DND-41 (cell line): ENCODE results near the gene KIF2C.

Experiments used
- EZH2 ChIP-seq: IDR thresholded peaks from 3 replicates; pipeline ENCODE4 v1.6.1; 2012; ENCODE audit warnings: borderline replicate concordance, low read depth, mild to moderate bottlenecking, moderate library complexity, low read length, inconsistent platforms; ENCODE audit not compliant: severe bottlenecking
- TF ChIP-seq, protein P1 (sequence below): IDR thresholded peaks from 2 replicates; pipeline ENCODE4 v1.5.1; 2012; ENCODE audit warnings: borderline replicate concordance, low read length, moderate library complexity, mild to moderate bottlenecking; ENCODE audit not compliant: poor library complexity, severe bottlenecking; ENCODE audit errors: extremely low read depth

DNA sequence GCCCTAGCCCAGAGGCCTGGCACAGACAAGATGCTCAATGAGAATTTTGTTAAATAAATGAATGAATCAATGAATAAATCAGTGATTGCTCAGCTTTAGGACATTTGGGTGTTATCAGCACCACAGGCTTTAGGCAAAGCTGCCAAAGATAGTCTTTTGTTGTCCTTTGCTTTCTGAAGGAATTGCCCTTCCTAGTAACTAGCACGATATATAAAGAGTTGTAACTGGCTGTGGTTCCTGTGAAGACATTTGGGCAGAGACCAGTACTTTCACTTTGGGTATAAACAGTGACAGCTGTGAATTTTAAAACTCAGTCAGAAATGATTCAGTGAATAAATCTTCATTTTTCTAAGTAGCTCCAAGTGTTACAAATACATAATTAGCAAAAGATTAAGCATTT lies 22.0 kb upstream of the KIF2C start:
- TF ChIP-seq, protein P1, sequence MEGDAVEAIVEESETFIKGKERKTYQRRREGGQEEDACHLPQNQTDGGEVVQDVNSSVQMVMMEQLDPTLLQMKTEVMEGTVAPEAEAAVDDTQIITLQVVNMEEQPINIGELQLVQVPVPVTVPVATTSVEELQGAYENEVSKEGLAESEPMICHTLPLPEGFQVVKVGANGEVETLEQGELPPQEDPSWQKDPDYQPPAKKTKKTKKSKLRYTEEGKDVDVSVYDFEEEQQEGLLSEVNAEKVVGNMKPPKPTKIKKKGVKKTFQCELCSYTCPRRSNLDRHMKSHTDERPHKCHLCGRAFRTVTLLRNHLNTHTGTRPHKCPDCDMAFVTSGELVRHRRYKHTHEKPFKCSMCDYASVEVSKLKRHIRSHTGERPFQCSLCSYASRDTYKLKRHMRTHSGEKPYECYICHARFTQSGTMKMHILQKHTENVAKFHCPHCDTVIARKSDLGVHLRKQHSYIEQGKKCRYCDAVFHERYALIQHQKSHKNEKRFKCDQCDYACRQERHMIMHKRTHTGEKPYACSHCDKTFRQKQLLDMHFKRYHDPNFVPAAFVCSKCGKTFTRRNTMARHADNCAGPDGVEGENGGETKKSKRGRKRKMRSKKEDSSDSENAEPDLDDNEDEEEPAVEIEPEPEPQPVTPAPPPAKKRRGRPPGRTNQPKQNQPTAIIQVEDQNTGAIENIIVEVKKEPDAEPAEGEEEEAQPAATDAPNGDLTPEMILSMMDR, result no peak
- no peak for TF ChIP-seq EZH2
